Ascending aorta (tissue), 2 donors: ENCODE data around the gene ZNF746. TPM values are rescaled to one million over a fixed set of nuclear protein-coding genes. Genes with fewer than 3 reads are reported as not detected.

Experiments used
- DNase-seq, 2 donors: peaks; one replicate each; pipeline ENCODE4 v3.0.0-alpha.2; 2019; ENCODE audit warnings: low spot score in 2 of 2
- H3K27ac ChIP-seq, 2 donors: fragments of 200-600 bp; sonication (generic); one replicate each; pipeline ENCODE4 v1.5.1; 2016 to 2017; ENCODE audit warnings: mild to moderate bottlenecking in 1 of 2
- H3K27me3 ChIP-seq: fragments of 200-600 bp; sonication (generic); one replicate; pipeline ENCODE4 v1.5.1; 2017
- H3K36me3 ChIP-seq, 2 donors: fragments of 200-600 bp; sonication (generic); one replicate each; pipeline ENCODE4 v1.5.1; 2016
- H3K4me1 ChIP-seq, 2 donors: fragments of 200-600 bp; sonication (generic); one replicate each; pipeline ENCODE4 v1.5.1; 2016 to 2017; ENCODE audit warnings: mild to moderate bottlenecking in 1 of 2
- H3K4me3 ChIP-seq, 2 donors: fragments of 200-600 bp; sonication (generic); one replicate each; pipeline ENCODE4 v1.5.1; 2016 to 2017; ENCODE audit warnings: mild to moderate bottlenecking in 1 of 2
- H3K9me3 ChIP-seq, 2 donors: fragments of 200-600 bp; sonication (generic); one replicate each; pipeline ENCODE4 v1.5.1; 2016
- CTCF ChIP-seq, 3 experiments: fragments of 200-600 bp in 2 of 3; fragments of 450-650 bp in 1 of 3; sonication (generic) in 2 of 3; IDR thresholded peaks; one replicate each; pipeline ENCODE4 v1.5.1; 2016 to 2019; ENCODE audit warnings: antibody characterized with exemption in 3 of 3, mild to moderate bottlenecking in 1 of 3, moderate library complexity in 1 of 3
- intact Hi-C: fragments of 100-400 bp; cut with DNase I; formaldehyde crosslinking; loops from one replicate; pipeline ENCODE4 v1.15.1; 2023
- total RNA-seq: library from RNA; depleted of rRNA; stranded (reverse); fragments of >200 nt; gene quantifications from one replicate; pipeline ENCODE4 v1.1.0, GENCODE V29; 2016

The ZNF746 gene
- total RNA-seq, 1 donor from 2014 or later = 27.5 TPM

GRCh38 chr7:149529136-149529718 is 31.6 kb upstream of the ZNF746 start:
- Histone ChIP-seq H3K4me1 (no peaks in the 10 kb centered on the region), H3K27ac (no peak overlapping the region), H3K27me3 (no peaks in the 10 kb centered on the region), H3K9me3 (peaks cover 30 to 56% of the 10 kb centered on the region in 2 donors), H3K36me3 (no peaks in the 10 kb centered on the region), H3K4me3 (no peak overlapping the region)
- intact Hi-C loops = no loop called here
- no peak for TF ChIP-seq CTCF (IDR thresholded peaks at IDR 0.05)
- no peak for DNase-seq

DNA sequence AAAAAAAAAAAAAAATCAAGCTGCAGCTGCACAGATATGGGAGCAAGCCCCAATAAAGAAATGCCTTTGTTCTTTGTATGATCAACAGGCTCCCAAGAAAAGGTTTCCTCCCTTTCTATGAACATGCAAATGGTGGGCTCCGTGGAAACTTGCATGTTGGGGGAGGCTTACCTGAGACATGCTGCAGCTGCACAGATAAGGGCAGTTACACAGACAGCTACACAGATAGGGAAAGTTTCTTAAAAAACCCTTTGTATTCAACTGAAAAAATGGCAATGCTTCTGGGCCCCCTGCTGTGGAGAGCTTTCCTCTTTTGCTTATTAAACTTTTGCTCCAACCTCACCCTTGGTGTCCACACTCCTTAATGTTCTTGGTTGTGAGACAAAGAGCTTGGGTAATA is 29.8 kb upstream of the ZNF746 start:
- Histone ChIP-seq H3K4me1 (no peaks in the 10 kb centered on the region), H3K4me3 (no peak overlapping the region), H3K36me3 (no peaks in the 10 kb centered on the region), H3K9me3 (peaks cover 30 to 51% of the 10 kb centered on the region in 2 donors), H3K27me3 (no peaks in the 10 kb centered on the region), H3K27ac (no peak overlapping the region)
- no peak for TF ChIP-seq CTCF (IDR thresholded peaks at IDR 0.05)
- no peak for DNase-seq
- intact Hi-C loops = no loop called here

DNA sequence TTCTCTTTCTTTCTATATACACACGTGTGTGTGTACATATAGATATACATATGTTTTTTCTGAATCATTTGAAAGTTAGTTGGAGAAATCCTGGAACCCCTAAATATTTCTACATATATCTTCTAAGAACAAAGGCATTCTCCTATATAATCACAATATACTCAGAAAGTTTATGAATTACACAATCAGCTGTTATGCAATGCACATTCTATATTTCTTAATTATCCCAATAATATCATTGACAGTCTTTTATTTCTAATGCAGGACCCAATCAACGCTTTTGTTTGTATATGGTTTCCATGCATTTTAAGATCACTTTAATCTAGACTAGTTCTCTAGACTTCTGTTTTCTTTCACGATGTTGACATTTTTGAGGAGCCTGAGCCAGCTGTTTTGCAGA is 27.7 kb upstream of the ZNF746 start:
- peaks cover 23 to 31% of the 10 kb centered on the region in 2 donors for H3K9me3 ChIP-seq
- no peak for TF ChIP-seq CTCF (IDR thresholded peaks at IDR 0.05)

DNA sequence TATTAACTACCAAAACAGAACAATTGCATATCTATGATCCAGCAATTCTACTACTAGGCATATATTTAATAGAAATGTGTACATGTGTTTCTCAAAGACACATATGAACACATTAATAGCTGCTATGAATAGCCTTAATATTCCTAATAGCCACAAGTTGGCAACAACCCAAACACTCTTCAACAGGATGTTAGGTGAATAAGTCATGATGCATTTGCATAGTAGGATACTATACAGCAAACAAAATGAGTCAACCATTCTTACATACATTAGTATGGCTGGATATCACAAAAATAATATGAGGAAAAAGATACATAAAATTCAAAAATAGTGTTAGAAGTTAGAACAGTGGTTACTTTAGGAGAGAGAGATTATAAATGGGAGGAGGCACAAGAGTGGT is 26.8 kb upstream of the ZNF746 start:
- Histone ChIP-seq H3K27ac (no peak overlapping the region), H3K4me1 (no peaks in the 10 kb centered on the region), H3K9me3 (peaks cover 14 to 22% of the 10 kb centered on the region in 2 donors), H3K36me3 (no peaks in the 10 kb centered on the region), H3K27me3 (no peaks in the 10 kb centered on the region), H3K4me3 (no peak overlapping the region)
- intact Hi-C loops = no loop called here
- DNase-seq = no peak
- no peak for TF ChIP-seq CTCF (IDR thresholded peaks at IDR 0.05)

More for the DNA sequence above, 27.7 kb upstream of the ZNF746 start:
- no peaks in the 10 kb centered on the region for H3K36me3 ChIP-seq
- H3K4me3 ChIP-seq = no peak overlapping the region
- DNase-seq = no peak
- H3K27ac ChIP-seq = no peak overlapping the region
- no peaks in the 10 kb centered on the region for H3K4me1 ChIP-seq
- intact Hi-C loops = no loop called here
- H3K27me3 ChIP-seq = no peaks in the 10 kb centered on the region

- Histone ChIP-seq H3K9me3 (peaks cover 14 to 27% of the 10 kb centered on the region in 2 donors), H3K27ac (no peak overlapping the region), H3K36me3 (no peaks in the 10 kb centered on the region), H3K4me1 (no peaks in the 10 kb centered on the region), H3K4me3 (no peak overlapping the region), H3K27me3 (no peaks in the 10 kb centered on the region)
- intact Hi-C loops = no loop called here
- no peak for DNase-seq
- no peak for TF ChIP-seq CTCF (IDR thresholded peaks at IDR 0.05)
Observed at GRCh38 chr7:149510248-149510647, 12.6 kb upstream of the ZNF746 start.

GRCh38 chr7:149509774-149510173 is 12.2 kb upstream of the ZNF746 start:
- intact Hi-C loops = no loop called here

More at GRCh38 chr7:149509774-149510173, 12.2 kb upstream of the ZNF746 start:
- no peak overlapping the region for H3K4me3 ChIP-seq
- H3K9me3 ChIP-seq = peaks cover 14 to 32% of the 10 kb centered on the region in 2 donors
- H3K4me1 ChIP-seq = no peaks in the 10 kb centered on the region
- TF ChIP-seq CTCF (IDR thresholded peaks at IDR 0.05) = no peak
- no peaks in the 10 kb centered on the region for H3K36me3 ChIP-seq
- no peak overlapping the region for H3K27ac ChIP-seq
- DNase-seq = no peak
- no peaks in the 10 kb centered on the region for H3K27me3 ChIP-seq
